ENCODE results near the gene SBK1.

DNA sequence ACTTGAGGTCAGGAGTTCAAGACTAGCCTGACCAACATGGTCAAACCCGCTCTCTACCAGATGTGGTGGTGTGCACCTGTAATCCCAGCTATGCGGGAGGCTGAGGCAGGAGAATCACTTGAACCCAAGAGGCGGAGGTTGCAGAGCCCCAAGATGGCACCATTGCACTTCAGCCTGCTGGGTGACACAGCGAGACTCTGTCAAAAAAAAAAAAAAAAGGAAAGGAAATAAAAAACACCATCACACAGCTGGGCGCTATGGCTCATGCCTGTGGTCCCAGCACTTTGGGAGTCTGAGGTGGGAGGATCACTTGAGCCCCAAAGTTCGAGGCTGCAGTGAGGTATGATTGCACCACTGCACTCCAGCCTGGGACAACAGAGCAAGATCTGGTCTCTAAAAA lies 13.3 kb upstream of the SBK1 start:
- TF ChIP-seq, protein P1, sequence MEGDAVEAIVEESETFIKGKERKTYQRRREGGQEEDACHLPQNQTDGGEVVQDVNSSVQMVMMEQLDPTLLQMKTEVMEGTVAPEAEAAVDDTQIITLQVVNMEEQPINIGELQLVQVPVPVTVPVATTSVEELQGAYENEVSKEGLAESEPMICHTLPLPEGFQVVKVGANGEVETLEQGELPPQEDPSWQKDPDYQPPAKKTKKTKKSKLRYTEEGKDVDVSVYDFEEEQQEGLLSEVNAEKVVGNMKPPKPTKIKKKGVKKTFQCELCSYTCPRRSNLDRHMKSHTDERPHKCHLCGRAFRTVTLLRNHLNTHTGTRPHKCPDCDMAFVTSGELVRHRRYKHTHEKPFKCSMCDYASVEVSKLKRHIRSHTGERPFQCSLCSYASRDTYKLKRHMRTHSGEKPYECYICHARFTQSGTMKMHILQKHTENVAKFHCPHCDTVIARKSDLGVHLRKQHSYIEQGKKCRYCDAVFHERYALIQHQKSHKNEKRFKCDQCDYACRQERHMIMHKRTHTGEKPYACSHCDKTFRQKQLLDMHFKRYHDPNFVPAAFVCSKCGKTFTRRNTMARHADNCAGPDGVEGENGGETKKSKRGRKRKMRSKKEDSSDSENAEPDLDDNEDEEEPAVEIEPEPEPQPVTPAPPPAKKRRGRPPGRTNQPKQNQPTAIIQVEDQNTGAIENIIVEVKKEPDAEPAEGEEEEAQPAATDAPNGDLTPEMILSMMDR (IDR thresholded peaks at IDR 0.05 in 8 of 11, conservative IDR thresholded peaks at IDR 0.05 in 3 of 11), result no peak
- no peak for TF ChIP-seq POLR2A (IDR thresholded peaks at IDR 0.05)

Measured in spleen (tissue), 7 donors.